Mesendoderm (in vitro differentiated cells): ENCODE data around the gene GAR1.
"Not testable (repeated sequence)": the region's sequence is repeated elsewhere in the genome, so short reads cannot be mapped to it uniquely, and the experiment has no call there.

Experiments
- DNase-seq: peaks from one replicate; pipeline ENCODE4 v3.0.0; 2013
- H2AK5ac ChIP-seq: 2 replicates; pipeline ENCODE4 v1.6.1; 2013; ENCODE audit warnings: low read length, inconsistent platforms
- H2BK120ac ChIP-seq: 2 replicates; pipeline ENCODE4 v1.6.1; 2013; ENCODE audit warnings: low read depth, mild to moderate bottlenecking, low read length, moderate library complexity, mixed read lengths
- H2BK15ac ChIP-seq: replicated peaks from 2 replicates; pipeline ENCODE4 v1.6.1; 2013; ENCODE audit warnings: low read depth, mild to moderate bottlenecking, moderate library complexity
- H2BK5ac ChIP-seq: 2 replicates; pipeline ENCODE4 v1.6.1; 2013; ENCODE audit warnings: low read length, inconsistent platforms
- H3K18ac ChIP-seq: 2 replicates; pipeline ENCODE4 v1.6.1; 2013; ENCODE audit warnings: mild to moderate bottlenecking, low read length, mixed read lengths
- H3K23ac ChIP-seq: one replicate; pipeline ENCODE4 v1.6.1; 2013; ENCODE audit warnings: low read length
- H3K27ac ChIP-seq: 2 replicates; pipeline ENCODE4 v1.5.1; 2013; ENCODE audit warnings: low read depth, mild to moderate bottlenecking, inconsistent platforms, low read length, moderate library complexity
- H3K27me3 ChIP-seq: 2 replicates; pipeline ENCODE4 v1.6.1; 2013; ENCODE audit warnings: low read length, control low read depth, mild to moderate bottlenecking, inconsistent platforms; ENCODE audit not compliant: insufficient read depth, poor library complexity
- H3K36me3 ChIP-seq: 2 replicates; pipeline ENCODE4 v1.6.1; 2013; ENCODE audit warnings: low read length, inconsistent platforms; ENCODE audit not compliant: control insufficient read depth, insufficient read depth
- H3K4ac ChIP-seq: one replicate; pipeline ENCODE4 v1.6.1; 2013; ENCODE audit warnings: low read depth, mild to moderate bottlenecking, low read length, moderate library complexity
- H3K4me1 ChIP-seq: 2 replicates; pipeline ENCODE4 v1.6.1; 2013; ENCODE audit warnings: low read depth, low read length, inconsistent platforms; ENCODE audit not compliant: control insufficient read depth
- H3K4me2 ChIP-seq: 2 replicates; pipeline ENCODE4 v1.6.1; 2013; ENCODE audit warnings: low read length
- H3K4me3 ChIP-seq: 2 replicates; pipeline ENCODE4 v1.5.1; 2013; ENCODE audit warnings: mild to moderate bottlenecking, low read length
- H3K56ac ChIP-seq: one replicate; pipeline ENCODE4 v1.6.1; 2013; ENCODE audit warnings: low read length
- H3K79me1 ChIP-seq: 2 replicates; pipeline ENCODE4 v1.6.1; 2013; ENCODE audit warnings: low read length, inconsistent platforms
- H3K79me2 ChIP-seq: 2 replicates; pipeline ENCODE4 v1.6.1; 2013; ENCODE audit warnings: mild to moderate bottlenecking, low read length; ENCODE audit not compliant: control insufficient read depth, insufficient read depth
- H3K9ac ChIP-seq: 2 replicates; pipeline ENCODE4 v1.6.1; 2013; ENCODE audit warnings: low read length, inconsistent platforms
- H4K5ac ChIP-seq: one replicate; pipeline ENCODE4 v1.6.1; 2013; ENCODE audit warnings: low read length
- H4K8ac ChIP-seq: one replicate; pipeline ENCODE4 v1.6.1; 2013; ENCODE audit warnings: low read depth, mild to moderate bottlenecking, control low read depth, low read length, moderate library complexity
- WGBS: extraction: QIAGEN DNeasy Blood & Tissue Kit; methylation state at CpG from one replicate; pipeline ENCODE4 v1.1.7; 2013; ENCODE audit warnings: low lambda C conversion rate, missing lambda C conversion rate; ENCODE audit not compliant: insufficient coverage; ENCODE audit errors: extremely low coverage; 5-methylcytosine and 5-hydroxymethylcytosine counted together

Gene GAR1

DNA sequence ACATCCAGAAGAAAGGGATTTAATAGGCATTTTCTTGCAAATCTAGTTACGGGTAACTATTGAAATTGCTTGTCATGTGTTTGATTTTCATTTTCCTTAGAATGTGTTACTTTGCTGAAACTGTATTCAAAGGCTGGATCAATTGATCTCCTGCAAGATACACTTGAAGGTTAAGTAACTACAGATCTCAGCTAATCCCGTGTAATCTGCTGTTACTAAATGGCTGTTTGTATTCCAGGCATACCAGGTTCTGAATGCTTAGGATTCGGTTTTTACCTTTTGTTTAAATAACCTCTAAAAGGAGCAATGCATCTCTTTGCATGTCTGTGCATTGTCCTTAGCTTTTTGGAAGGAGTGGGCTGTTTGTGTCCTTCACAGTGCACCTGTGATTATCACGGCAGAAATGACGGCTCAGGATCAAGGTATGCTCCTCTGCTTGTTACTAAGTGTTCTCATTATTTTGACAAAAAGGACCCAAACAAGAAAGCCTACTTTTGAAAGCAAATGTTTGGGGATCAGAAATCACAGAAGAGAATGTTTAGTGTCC is 32.4 kb downstream of the GAR1 start, which contains the start of gene LRIT3:
Gene LRIT3, plus strand, starts transcription at position 212 of the 547 bp plus-strand sequence. Its CDS starts 95 bp downstream, at position 307.
- no peak within 1 kb of the TSS for H4K5ac ChIP-seq
- H3K4me2 ChIP-seq, result no peak within 1 kb of the TSS
- H3K4me3 ChIP-seq, result no peak within 1 kb of the TSS
- H3K9ac ChIP-seq, result no peak within 1 kb of the TSS
- peak within 1 kb of the TSS; percentile 84 for H3K18ac ChIP-seq
- no peaks in the 10 kb centered on the region for H3K27me3 ChIP-seq
- no peaks in the 10 kb centered on the region for H3K79me2 ChIP-seq
- H3K4ac ChIP-seq, result no peak within 1 kb of the TSS
- H3K27ac ChIP-seq, result no peak within 1 kb of the TSS
- H2AK5ac ChIP-seq, result no peak within 1 kb of the TSS
- WGBS, result no CpG with 5 or more reads among the region's 5 CpGs
- peaks cover 9% of the 10 kb centered on the region for H3K4me1 ChIP-seq
- peak within 1 kb of the TSS; percentile 19 for H3K56ac ChIP-seq
- no peaks in the 10 kb centered on the region for H3K36me3 ChIP-seq
- H4K8ac ChIP-seq, result no peak within 1 kb of the TSS
- peak; percentile 72 for DNase-seq
- H3K79me1 ChIP-seq, result no peaks in the 10 kb centered on the region
- peak within 1 kb of the TSS; percentile 73 for H2BK120ac ChIP-seq
- H2BK5ac ChIP-seq, result peak within 1 kb of the TSS; percentile 43
- no peak within 1 kb of the TSS for H3K23ac ChIP-seq
- no peak within 1 kb of the TSS for H2BK15ac ChIP-seq

DNA sequence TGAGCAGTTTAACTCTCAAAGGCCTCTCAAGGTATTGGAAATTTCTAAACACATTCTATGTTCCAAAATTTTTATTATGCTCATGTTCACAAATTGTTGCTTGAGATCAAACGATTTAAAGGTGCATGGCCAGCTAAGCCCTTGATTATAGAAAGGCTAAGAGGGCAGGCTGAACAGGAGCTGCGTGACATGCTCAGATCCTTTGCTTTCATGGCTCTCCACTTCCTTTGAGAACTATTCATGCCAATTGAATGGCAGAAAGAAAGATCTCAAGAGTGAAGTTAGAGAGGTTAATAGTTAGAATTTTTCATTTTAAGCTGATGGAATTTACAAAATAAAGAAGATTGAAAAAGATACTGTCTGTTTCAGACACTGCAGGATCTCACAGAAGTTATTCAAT is 32.9 kb downstream of the GAR1 start:
- Histone ChIP-seq H3K56ac (no peak overlapping the region), H3K23ac (no peak overlapping the region), H2BK5ac (peak overlapping the region; percentile 43), H4K8ac (no peak overlapping the region), H3K27me3 (no peaks in the 10 kb centered on the region), H3K36me3 (no peaks in the 10 kb centered on the region), H4K5ac (no peak overlapping the region), H3K4ac (no peak overlapping the region), H3K79me1 (no peaks in the 10 kb centered on the region), H2BK120ac (peak overlapping the region; percentile 73), H3K27ac (no peak overlapping the region), H2BK15ac (no peak overlapping the region), H3K79me2 (no peaks in the 10 kb centered on the region), H3K4me1 (peaks cover 9% of the 10 kb centered on the region), H3K4me3 (no peak overlapping the region), H3K18ac (no peak overlapping the region), H3K4me2 (no peak overlapping the region), H2AK5ac (no peak overlapping the region), H3K9ac (no peak overlapping the region)
- no CpG with 5 or more reads among the region's 2 CpGs for WGBS
- peak; percentile 13 for DNase-seq

DNA sequence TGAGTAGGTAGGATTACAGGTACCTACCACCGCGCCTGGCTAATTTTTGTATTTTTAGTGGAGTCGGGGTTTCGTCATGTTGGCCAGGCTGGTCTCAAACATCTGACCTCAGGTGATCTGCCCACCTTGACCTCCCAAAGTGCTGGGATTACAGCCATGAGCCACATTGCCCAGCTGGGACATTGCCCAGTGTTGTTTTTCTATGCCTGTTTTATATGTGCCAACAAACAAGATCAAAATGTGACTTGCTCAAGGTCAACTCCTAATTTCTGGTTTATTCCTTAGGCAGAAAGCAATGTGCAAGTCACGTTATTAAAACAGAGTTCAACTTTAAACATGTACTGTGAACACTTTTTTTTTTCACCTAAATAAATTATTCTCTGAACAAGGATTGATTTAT is 35.0 kb downstream of the GAR1 start:
- no peak for DNase-seq
- Histone ChIP-seq H4K5ac (no peak overlapping the region), H3K79me1 (no peaks in the 10 kb centered on the region), H3K4me1 (peaks cover 7% of the 10 kb centered on the region), H2AK5ac (no peak overlapping the region), H2BK5ac (no peak overlapping the region), H2BK15ac (no peak overlapping the region), H3K18ac (no peak overlapping the region), H2BK120ac (no peak overlapping the region), H3K4ac (no peak overlapping the region), H3K56ac (no peak overlapping the region), H3K23ac (no peak overlapping the region), H3K4me3 (no peak overlapping the region), H3K4me2 (no peak overlapping the region), H4K8ac (no peak overlapping the region), H3K36me3 (no peaks in the 10 kb centered on the region), H3K9ac (no peak overlapping the region), H3K27me3 (no peaks in the 10 kb centered on the region), H3K27ac (no peak overlapping the region), H3K79me2 (no peaks in the 10 kb centered on the region)
- no CpG with 5 or more reads among the region's 5 CpGs for WGBS

DNA sequence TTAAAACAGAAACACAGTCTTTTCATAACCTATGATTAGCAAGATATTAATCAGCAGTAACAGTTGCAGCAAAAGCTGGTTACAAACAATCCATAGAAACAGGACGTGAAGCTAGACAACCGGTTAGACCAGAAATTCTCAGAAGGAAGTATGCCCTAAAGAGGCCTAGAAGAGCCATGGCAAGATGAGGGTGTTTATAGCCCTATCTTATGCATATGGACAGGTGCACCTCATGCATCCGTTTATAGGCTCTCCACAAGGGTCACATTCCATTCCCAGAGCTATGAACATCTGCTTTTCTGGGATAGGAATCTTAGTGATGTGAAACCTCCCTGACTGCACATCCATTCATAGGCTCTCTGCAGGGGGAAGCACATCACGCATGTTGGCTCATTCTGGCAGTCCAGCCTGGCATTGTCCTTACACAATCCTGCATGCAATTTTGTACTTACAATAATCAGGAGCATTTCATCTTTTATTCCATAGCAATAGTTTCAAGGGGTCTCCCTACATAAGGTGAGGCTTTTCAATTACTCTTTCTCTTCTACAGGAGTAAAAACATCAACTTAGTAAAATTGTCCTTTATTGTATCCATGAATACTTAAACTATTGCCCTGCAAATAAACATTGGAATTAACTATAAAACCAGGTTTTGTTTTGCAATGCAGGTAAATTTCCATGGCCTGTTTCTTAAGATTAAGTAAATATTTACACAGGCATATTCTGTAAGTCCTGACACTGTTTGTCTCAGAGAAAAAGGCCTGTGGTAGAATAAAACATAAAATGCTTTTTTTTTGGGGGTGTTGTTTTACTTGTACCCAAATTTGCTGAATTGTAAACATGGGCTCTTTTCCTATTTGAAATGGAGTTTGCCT is 44.1 kb downstream of the GAR1 start:
- not testable (repeated sequence) for H3K79me1 ChIP-seq, H3K4me3 ChIP-seq, DNase-seq, H3K79me2 ChIP-seq, H3K4me1 ChIP-seq, H3K18ac ChIP-seq, H4K8ac ChIP-seq, H3K4me2 ChIP-seq, H3K27ac ChIP-seq, H2BK5ac ChIP-seq, H2AK5ac ChIP-seq, H3K4ac ChIP-seq, H3K27me3 ChIP-seq, H3K23ac ChIP-seq, H2BK120ac ChIP-seq, H3K9ac ChIP-seq, H3K56ac ChIP-seq, H3K36me3 ChIP-seq, H4K5ac ChIP-seq, H2BK15ac ChIP-seq
- WGBS, result no CpG with 5 or more reads among the region's 4 CpGs

GRCh38 chr4:109861271-109861670 is 45.7 kb downstream of the GAR1 start:
- Histone ChIP-seq H3K27me3 (no peaks in the 10 kb centered on the region), H2AK5ac (no peak overlapping the region), H3K18ac (no peak overlapping the region), H3K4me3 (no peak overlapping the region), H2BK15ac (no peak overlapping the region), H3K79me2 (no peaks in the 10 kb centered on the region), H3K56ac (no peak overlapping the region), H3K9ac (no peak overlapping the region), H4K5ac (no peak overlapping the region), H3K27ac (no peak overlapping the region), H2BK5ac (no peak overlapping the region), H3K36me3 (no peaks in the 10 kb centered on the region), H4K8ac (no peak overlapping the region), H3K79me1 (no peaks in the 10 kb centered on the region), H2BK120ac (no peak overlapping the region), H3K4me2 (no peak overlapping the region), H3K23ac (no peak overlapping the region), H3K4ac (no peak overlapping the region), H3K4me1 (no peaks in the 10 kb centered on the region)
- no CpG with 5 or more reads among the region's 2 CpGs for WGBS
- DNase-seq, result no peak
